ENCODE measurements around the gene TBC1D17. TPM values are rescaled to one million over a fixed set of nuclear protein-coding genes. Genes with fewer than 3 reads are reported as not detected.

The TBC1D17 gene
- polyA plus RNA-seq, 1 donor (not counting 4 experiments of a cell fraction or from before 2014, with no cell fraction given), result 9.4 TPM

DNA sequence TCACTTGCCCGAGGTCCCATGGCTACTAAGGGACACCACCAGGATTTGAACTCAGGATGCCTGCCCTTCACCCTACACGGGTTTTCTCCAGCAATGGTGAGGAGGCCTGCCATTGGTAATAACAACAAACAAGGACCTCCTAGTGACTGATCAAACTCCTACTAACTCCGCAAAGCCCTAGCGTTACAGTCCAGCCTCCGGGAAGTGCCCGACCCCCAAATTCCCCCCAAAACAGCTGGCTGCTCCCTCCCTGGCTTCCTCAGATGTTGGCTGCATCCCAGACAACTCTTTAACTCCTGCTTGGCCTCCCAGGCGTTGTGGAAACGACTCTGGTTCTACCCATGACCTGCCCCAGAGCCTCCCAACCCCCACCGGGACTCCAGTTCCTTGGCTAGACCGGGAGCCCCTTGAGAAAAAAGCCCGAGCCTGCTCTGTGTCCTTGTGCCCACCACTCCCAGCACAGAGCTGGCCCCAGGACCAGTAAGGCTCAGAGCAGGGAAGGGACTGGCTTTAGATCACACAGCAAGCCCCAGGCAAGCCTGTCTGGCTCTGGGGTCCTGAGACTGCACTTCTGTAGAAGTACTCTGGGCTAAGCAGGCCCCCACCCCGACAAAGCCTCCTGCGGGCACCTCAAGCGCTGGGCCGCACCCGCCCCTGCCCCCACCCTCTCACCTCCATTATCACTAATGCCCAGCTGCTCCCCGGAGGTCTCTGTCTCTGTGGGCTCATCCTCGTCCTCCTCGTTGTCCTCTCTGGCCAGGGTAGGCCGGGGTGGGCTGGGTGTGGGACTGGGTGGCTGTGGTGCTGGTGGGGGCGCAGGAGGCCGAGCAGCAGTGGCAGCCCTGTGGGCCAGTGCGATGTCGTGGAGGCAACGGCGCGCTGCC, 5.0 kb upstream of the TBC1D17 start:
- no peaks in the 10 kb centered on the region for H4K20me1 ChIP-seq (ENCODE audit: control insufficient read depth, extremely low read depth, insufficient read depth, low read length)
- peaks cover 27% of the 10 kb centered on the region for H3K79me2 ChIP-seq (ENCODE audit: control insufficient read depth, insufficient read depth, low read length)
- TF ChIP-seq, protein P1, sequence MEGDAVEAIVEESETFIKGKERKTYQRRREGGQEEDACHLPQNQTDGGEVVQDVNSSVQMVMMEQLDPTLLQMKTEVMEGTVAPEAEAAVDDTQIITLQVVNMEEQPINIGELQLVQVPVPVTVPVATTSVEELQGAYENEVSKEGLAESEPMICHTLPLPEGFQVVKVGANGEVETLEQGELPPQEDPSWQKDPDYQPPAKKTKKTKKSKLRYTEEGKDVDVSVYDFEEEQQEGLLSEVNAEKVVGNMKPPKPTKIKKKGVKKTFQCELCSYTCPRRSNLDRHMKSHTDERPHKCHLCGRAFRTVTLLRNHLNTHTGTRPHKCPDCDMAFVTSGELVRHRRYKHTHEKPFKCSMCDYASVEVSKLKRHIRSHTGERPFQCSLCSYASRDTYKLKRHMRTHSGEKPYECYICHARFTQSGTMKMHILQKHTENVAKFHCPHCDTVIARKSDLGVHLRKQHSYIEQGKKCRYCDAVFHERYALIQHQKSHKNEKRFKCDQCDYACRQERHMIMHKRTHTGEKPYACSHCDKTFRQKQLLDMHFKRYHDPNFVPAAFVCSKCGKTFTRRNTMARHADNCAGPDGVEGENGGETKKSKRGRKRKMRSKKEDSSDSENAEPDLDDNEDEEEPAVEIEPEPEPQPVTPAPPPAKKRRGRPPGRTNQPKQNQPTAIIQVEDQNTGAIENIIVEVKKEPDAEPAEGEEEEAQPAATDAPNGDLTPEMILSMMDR (optimal IDR thresholded peaks at IDR 0.05 in 1 of 3, IDR thresholded peaks at IDR 0.05 in 1 of 3, conservative IDR thresholded peaks at IDR 0.05 in 1 of 3; ENCODE audit: extremely low read depth in 1 of 3, insufficient read depth in 2 of 3, low read length in 3 of 3), result no peak
- TF ChIP-seq EZH2 (IDR thresholded peaks at IDR 0.05; ENCODE audit: low read length), result no peak
- no peaks in the 10 kb centered on the region for H3K9me3 ChIP-seq (ENCODE audit: control insufficient read depth, low read depth, low read length)
- FAIRE-seq (no peak), DNase-seq (ENCODE audit: low read depth, low spot score) (no peak)
- no peak overlapping the region for H3K4me3 ChIP-seq (ENCODE audit: control insufficient read depth in 2 of 3, extremely low read depth in 1 of 3, insufficient read depth in 2 of 3, low read depth in 1 of 3, low read length in 3 of 3)
- no peak overlapping the region for H3K27ac ChIP-seq (ENCODE audit: control insufficient read depth, insufficient read depth, low read length)
- no peak overlapping the region for H3K4me2 ChIP-seq (ENCODE audit: control insufficient read depth, extremely low read depth, insufficient read depth, low read depth, low read length)
- no peaks in the 10 kb centered on the region for H3K27me3 ChIP-seq (ENCODE audit: control insufficient read depth, extremely low read depth, insufficient read depth, low read length)
- H2AFZ ChIP-seq (ENCODE audit: control insufficient read depth, low read length), result no peak overlapping the region
- H3K9me1 ChIP-seq (ENCODE audit: control insufficient read depth, extremely low read depth, insufficient read depth, low read length), result no peaks in the 10 kb centered on the region
- H3K36me3 ChIP-seq (ENCODE audit: control insufficient read depth in 2 of 2, extremely low read depth in 1 of 2, insufficient read depth in 2 of 2, low read length in 2 of 2), result peaks cover 12 to 24% of the 10 kb centered on the region in 2 experiments
- dilution Hi-C loops (cut with MboI; ENCODE audit: extremely low pct_ligation_motif_present, low sequenced_read_pairs), result no loop called here
- peaks cover 22% of the 10 kb centered on the region for H3K4me1 ChIP-seq (ENCODE audit: control insufficient read depth, extremely low read depth, insufficient read depth, low read length)
- H3K9ac ChIP-seq (ENCODE audit: control insufficient read depth, extremely low read depth, insufficient read depth, low read length), result no peak overlapping the region

GRCh38 chr19:49873129-49873521, 4.4 kb upstream of the TBC1D17 start:
- Histone ChIP-seq H2AFZ (ENCODE audit: control insufficient read depth, low read length) (no peak overlapping the region), H3K27me3 (ENCODE audit: control insufficient read depth, extremely low read depth, insufficient read depth, low read length) (no peaks in the 10 kb centered on the region), H3K79me2 (ENCODE audit: control insufficient read depth, insufficient read depth, low read length) (peaks cover 27% of the 10 kb centered on the region), H3K27ac (ENCODE audit: control insufficient read depth, insufficient read depth, low read length) (no peak overlapping the region), H3K9ac (ENCODE audit: control insufficient read depth, extremely low read depth, insufficient read depth, low read length) (no peak overlapping the region), H3K4me2 (ENCODE audit: control insufficient read depth, extremely low read depth, insufficient read depth, low read depth, low read length) (no peak overlapping the region), H3K36me3 (ENCODE audit: control insufficient read depth in 2 of 2, extremely low read depth in 1 of 2, insufficient read depth in 2 of 2, low read length in 2 of 2) (peaks cover 12 to 24% of the 10 kb centered on the region in 2 experiments), H3K4me3 (ENCODE audit: control insufficient read depth in 2 of 3, extremely low read depth in 1 of 3, insufficient read depth in 2 of 3, low read depth in 1 of 3, low read length in 3 of 3) (no peak overlapping the region), H3K4me1 (ENCODE audit: control insufficient read depth, extremely low read depth, insufficient read depth, low read length) (peaks cover 22% of the 10 kb centered on the region), H3K9me3 (ENCODE audit: control insufficient read depth, low read depth, low read length) (no peaks in the 10 kb centered on the region), H4K20me1 (ENCODE audit: control insufficient read depth, extremely low read depth, insufficient read depth, low read length) (no peaks in the 10 kb centered on the region), H3K9me1 (ENCODE audit: control insufficient read depth, extremely low read depth, insufficient read depth, low read length) (no peaks in the 10 kb centered on the region)
- FAIRE-seq (no peak), DNase-seq (ENCODE audit: low read depth, low spot score) (no peak)
- dilution Hi-C loops (cut with MboI; ENCODE audit: extremely low pct_ligation_motif_present, low sequenced_read_pairs), result no loop called here
- TF ChIP-seq EZH2 (IDR thresholded peaks at IDR 0.05; ENCODE audit: low read length), result no peak
- TF ChIP-seq, protein P1 (optimal IDR thresholded peaks at IDR 0.05 in 1 of 3, IDR thresholded peaks at IDR 0.05 in 1 of 3, conservative IDR thresholded peaks at IDR 0.05 in 1 of 3; ENCODE audit: extremely low read depth in 1 of 3, insufficient read depth in 2 of 3, low read length in 3 of 3), result no peak
